Endothelial cell (in vitro differentiated cells): Measurements from ENCODE around the gene PCBP1. TPM values are rescaled to one million over a fixed set of nuclear protein-coding genes. Genes with fewer than 3 reads are reported as not detected.
"Not testable (repeated sequence)": the region's sequence is repeated elsewhere in the genome, so short reads cannot be mapped to it uniquely, and the experiment has no call there.

Source experiments
- DNase-seq: peaks from one replicate; pipeline ENCODE4 v3.0.0; 2021; ENCODE audit warnings: low spot score
- H3K27ac Mint-ChIP-seq: one replicate; pipeline ENCODE4 v1.8.0; 2021; ENCODE audit warnings: mixed read lengths, inconsistent platforms; ENCODE audit not compliant: unreplicated experiment
- H3K27me3 Mint-ChIP-seq: one replicate; pipeline ENCODE4 v1.8.0; 2021; ENCODE audit warnings: mild to moderate bottlenecking, moderate library complexity, mixed read lengths, inconsistent platforms; ENCODE audit not compliant: unreplicated experiment
- H3K36me3 Mint-ChIP-seq: one replicate; pipeline ENCODE4 v1.8.0; 2021; ENCODE audit warnings: mild to moderate bottlenecking, low read depth, mixed read lengths, inconsistent platforms; ENCODE audit not compliant: unreplicated experiment
- H3K4me1 Mint-ChIP-seq: one replicate; pipeline ENCODE4 v1.8.0; 2021; ENCODE audit warnings: mild to moderate bottlenecking, mixed read lengths, inconsistent platforms; ENCODE audit not compliant: unreplicated experiment
- H3K4me3 Mint-ChIP-seq: one replicate; pipeline ENCODE4 v1.8.0; 2021; ENCODE audit warnings: mild to moderate bottlenecking, mixed read lengths, inconsistent platforms; ENCODE audit not compliant: unreplicated experiment
- H3K9me3 Mint-ChIP-seq: one replicate; pipeline ENCODE4 v1.8.0; 2021; ENCODE audit warnings: mixed read lengths, inconsistent platforms; ENCODE audit not compliant: unreplicated experiment
- CTCF ChIP-seq: fragments of 200-600 bp; sonication (generic); IDR thresholded peaks from one replicate; pipeline ENCODE4 v1.5.0; 2021; ENCODE audit warnings: antibody characterized with exemption; ENCODE audit not compliant: unreplicated experiment
- total RNA-seq: library from RNA; stranded (reverse); fragmentation: NEBNext Ultra II Directional; extraction: Animal tissue kit (Norgen Biotek cat#: 25700); gene quantifications from one replicate; pipeline ENCODE4 v1.2.1, GENCODE V29; 2021; ENCODE audit not compliant: unreplicated experiment

The PCBP1 gene
- total RNA-seq, 1 donor from 2014 or later: 302 TPM

GRCh38 chr2:70133127-70133452 lies 45.8 kb downstream of the PCBP1 start:
- Mint-ChIP-seq H3K9me3 (no peaks in the 10 kb centered on the region), H3K4me3 (no peak overlapping the region), H3K27me3 (no peaks in the 10 kb centered on the region), H3K36me3 (no peaks in the 10 kb centered on the region), H3K4me1 (peaks cover 51% of the 10 kb centered on the region), H3K27ac (peak overlapping the region; percentile 96)
- TF ChIP-seq CTCF: no peak
- DNase-seq: no peak

- peaks cover 51% of the 10 kb centered on the region for H3K4me1 Mint-ChIP-seq
- no peaks in the 10 kb centered on the region for H3K9me3 Mint-ChIP-seq
- peak overlapping the region; percentile 52 for H3K4me3 Mint-ChIP-seq
- H3K27ac Mint-ChIP-seq: peak overlapping the region; percentile 96
- no peaks in the 10 kb centered on the region for H3K27me3 Mint-ChIP-seq
- H3K36me3 Mint-ChIP-seq: no peaks in the 10 kb centered on the region
- TF ChIP-seq CTCF: no peak
- DNase-seq: no peak
Observed at GRCh38 chr2:70133491-70134322, 46.4 kb downstream of the PCBP1 start.

GRCh38 chr2:70134323-70134983 lies 47.2 kb downstream of the PCBP1 start:
- H3K4me3 Mint-ChIP-seq, H3K36me3 Mint-ChIP-seq, DNase-seq, H3K9me3 Mint-ChIP-seq, H3K27me3 Mint-ChIP-seq: not testable (repeated sequence)
- Mint-ChIP-seq H3K4me1 (peaks cover 51% of the 10 kb centered on the region), H3K27ac (peak overlapping the region; percentile 96)

Other genes starting within 250 kb of the PCBP1 start
- 37.0 TPM for gene SNRNP27, start 193.5 kb upstream of the PCBP1 start, total RNA-seq
- 3.3 TPM for gene MXD1, start 172.4 kb upstream of the PCBP1 start, total RNA-seq
- gene ASPRV1, start 125.8 kb upstream of the PCBP1 start, total RNA-seq: 0.87 TPM
- gene C2orf42, start 103.5 kb downstream of the PCBP1 start, total RNA-seq: 15.0 TPM
- gene TIA1, start 161.2 kb downstream of the PCBP1 start, total RNA-seq: 200 TPM
- gene PCYOX1, start 170.7 kb downstream of the PCBP1 start, total RNA-seq: 52.2 TPM
- gene SNRPG, start 206.3 kb downstream of the PCBP1 start, total RNA-seq: 176 TPM
- gene FAM136A, start 214.6 kb downstream of the PCBP1 start, total RNA-seq: 37.9 TPM